GM20431 (cell line): ENCODE results near the gene DLST.

ENCODE experiments used
- in situ Hi-C: fragments of 300-500 bp; cut with MseI, MboI; formaldehyde crosslinking; loops from one replicate; pipeline ENCODE4 v1.15.0; 2020; ENCODE audit warnings: low sequenced_read_pairs; ENCODE audit not compliant: unreplicated experiment

The DLST gene

GRCh38 chr14:74934476-74935359, 53.0 kb downstream of the DLST start:
- in situ Hi-C loops, result no loop called here

- in situ Hi-C loops, result no loop called here
Measured at GRCh38 chr14:74935360-74935680, 53.6 kb downstream of the DLST start.

GRCh38 chr14:74936151-74936550, 54.4 kb downstream of the DLST start:
- in situ Hi-C loops, result no loop called here

- in situ Hi-C loops, result no loop called here
Measured at GRCh38 chr14:74936731-74937130, 55.0 kb downstream of the DLST start.

GRCh38 chr14:74937171-74937570, 55.5 kb downstream of the DLST start:
- in situ Hi-C loops, result no loop called here

- in situ Hi-C loops, result no loop called here
Measured at GRCh38 chr14:74938531-74939495, 57.1 kb downstream of the DLST start.

DNA sequence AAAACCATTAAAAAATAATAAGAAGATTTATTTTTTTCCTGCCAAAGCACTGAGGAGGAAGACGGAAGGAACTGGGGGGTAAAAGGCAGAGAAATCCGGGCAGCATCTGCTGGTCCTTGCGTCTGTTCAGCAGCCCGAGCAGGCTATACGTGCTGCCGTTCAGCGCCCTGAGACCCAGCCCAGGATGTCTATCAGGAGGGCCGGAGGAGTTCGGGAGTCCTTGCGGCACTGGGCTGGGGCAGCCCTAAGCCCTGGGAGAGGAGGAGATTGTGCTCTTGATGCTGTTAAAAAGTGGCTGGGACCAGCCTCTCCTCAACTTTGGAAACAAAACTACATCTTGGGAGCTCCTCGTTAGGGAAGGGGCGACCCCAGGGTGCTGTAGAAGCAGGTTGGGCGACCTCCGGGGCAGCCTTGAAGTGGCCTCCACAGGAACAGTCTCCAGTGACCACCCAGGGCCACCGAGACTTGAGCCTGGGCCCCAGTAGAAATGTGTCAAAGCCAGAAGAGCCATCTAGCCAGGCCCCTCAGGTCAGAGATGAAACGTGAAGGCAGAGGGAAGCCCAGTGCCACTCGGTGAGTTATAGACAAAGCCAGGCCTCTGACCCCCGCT, 59.3 kb downstream of the DLST start:
- in situ Hi-C loops, result no loop called here

DNA sequence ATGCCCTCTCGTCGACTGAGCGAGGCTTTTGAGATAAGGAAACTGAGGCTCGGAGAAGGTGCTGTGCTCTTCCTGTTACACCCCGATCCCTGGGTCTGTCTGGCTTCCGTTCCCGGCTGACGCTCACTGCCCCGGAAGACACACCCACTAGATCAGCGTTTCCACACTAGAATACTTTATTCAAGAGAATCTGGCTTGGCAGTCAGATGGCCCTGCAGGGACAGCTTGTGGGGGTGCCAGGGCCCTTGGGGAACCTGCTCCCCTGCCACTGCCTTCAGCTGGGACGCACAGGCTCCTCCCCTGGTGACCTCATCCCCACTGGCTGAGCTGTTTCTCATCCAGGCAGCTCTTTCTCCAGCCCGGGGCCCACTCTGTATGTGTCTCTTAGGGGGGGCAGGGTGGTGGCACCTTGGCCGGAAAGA, 60.0 kb downstream of the DLST start:
- in situ Hi-C loops, result no loop called here

- in situ Hi-C loops, result no loop called here
Measured at GRCh38 chr14:74942181-74942580, 60.5 kb downstream of the DLST start.

GRCh38 chr14:74942608-74943007, 60.9 kb downstream of the DLST start:
- in situ Hi-C loops, result no loop called here

- in situ Hi-C loops, result no loop called here
Measured at GRCh38 chr14:74945261-74945851, 63.6 kb downstream of the DLST start.

DNA sequence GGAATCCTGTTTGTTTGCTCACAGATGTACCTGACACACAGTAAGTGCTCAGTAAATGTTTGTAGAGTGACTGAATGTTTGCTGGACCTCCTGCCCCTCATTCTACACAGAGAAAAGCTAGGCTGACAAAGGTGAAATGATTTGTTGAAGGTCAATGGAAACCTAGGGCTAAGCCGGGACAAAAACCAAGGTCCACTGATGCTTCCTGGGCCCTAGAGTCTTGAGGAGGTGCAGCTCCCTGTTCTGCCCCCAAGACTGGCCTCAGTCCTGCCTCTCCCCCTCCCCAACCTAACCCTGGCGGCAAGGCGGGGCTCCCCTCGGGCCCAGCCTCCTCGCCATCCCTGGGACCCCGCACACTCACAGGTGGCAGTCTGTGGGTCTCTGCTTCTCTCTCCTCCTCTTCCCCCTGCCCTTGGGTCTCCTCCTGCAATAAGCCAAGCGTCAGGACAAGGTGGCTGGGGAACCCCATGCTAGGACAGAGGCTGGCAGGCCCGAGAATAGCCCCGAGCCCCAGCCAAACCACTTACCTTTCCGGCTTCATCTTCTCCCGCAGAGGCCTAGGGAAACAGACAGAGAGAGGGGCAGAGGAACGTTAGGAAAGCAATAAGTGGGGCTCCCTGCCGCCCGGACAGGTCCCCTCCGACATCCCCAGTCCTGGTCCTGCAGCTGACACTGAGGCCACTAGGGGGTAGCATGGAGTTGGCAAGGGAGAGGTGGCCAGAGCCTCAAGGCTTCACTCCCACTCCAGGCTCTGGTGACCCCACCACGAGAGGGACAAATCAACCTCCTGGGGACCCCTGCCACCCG, 64.3 kb downstream of the DLST start:
- in situ Hi-C loops, result no loop called here

GRCh38 chr14:74946659-74947281, 65.1 kb downstream of the DLST start:
- in situ Hi-C loops, result no loop called here

GRCh38 chr14:74947353-74948227, 65.9 kb downstream of the DLST start:
- in situ Hi-C loops, result no loop called here

GRCh38 chr14:74948228-74949175, 66.8 kb downstream of the DLST start:
- in situ Hi-C loops, result no loop called here

GRCh38 chr14:74949191-74949601, 67.5 kb downstream of the DLST start:
- in situ Hi-C loops, result no loop called here
